Erythroblast (primary cell): Measurements from ENCODE around the gene KPNB1.

Experiments
- GATA1 ChIP-seq: IDR thresholded peaks from 2 replicates; pipeline ENCODE4 v1.6.1; 2011; ENCODE audit warnings: low read depth, mild to moderate bottlenecking, control low read depth, low read length, moderate library complexity
- POLR2A ChIP-seq: IDR thresholded peaks from 2 replicates; pipeline ENCODE4 v1.6.1; 2011; ENCODE audit warnings: mild to moderate bottlenecking, low read length

GRCh38 chr17:47714773-47715396 is 65.2 kb downstream of the KPNB1 start:
- TF ChIP-seq POLR2A = no peak
- TF ChIP-seq GATA1 = no peak
